ENCODE data around the gene CELSR2.

DNA sequence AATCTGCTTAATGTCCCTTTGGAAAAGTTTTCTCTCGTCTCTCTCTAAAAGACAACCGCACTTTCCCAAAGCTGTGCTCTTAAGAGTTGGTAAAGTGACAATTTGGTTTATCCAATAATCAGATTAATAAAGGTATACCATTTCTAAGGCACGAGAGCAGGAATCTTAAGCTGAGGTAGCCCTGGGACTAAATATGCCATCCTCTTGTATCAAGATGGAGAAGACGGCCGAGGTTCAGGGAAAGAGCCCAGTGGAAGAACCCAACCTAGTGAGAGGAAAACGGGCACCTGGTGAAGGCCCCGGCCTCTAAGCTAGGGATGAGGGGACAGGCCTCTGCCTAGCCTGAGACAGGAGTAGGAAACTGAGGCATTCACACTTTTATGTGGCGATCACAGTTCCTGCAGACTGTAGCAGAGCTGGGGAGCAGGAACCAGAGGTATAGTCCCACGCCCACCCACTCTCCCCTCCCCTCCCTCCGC is 36.0 kb upstream of the CELSR2 start:
- TF ChIP-seq, protein P1, sequence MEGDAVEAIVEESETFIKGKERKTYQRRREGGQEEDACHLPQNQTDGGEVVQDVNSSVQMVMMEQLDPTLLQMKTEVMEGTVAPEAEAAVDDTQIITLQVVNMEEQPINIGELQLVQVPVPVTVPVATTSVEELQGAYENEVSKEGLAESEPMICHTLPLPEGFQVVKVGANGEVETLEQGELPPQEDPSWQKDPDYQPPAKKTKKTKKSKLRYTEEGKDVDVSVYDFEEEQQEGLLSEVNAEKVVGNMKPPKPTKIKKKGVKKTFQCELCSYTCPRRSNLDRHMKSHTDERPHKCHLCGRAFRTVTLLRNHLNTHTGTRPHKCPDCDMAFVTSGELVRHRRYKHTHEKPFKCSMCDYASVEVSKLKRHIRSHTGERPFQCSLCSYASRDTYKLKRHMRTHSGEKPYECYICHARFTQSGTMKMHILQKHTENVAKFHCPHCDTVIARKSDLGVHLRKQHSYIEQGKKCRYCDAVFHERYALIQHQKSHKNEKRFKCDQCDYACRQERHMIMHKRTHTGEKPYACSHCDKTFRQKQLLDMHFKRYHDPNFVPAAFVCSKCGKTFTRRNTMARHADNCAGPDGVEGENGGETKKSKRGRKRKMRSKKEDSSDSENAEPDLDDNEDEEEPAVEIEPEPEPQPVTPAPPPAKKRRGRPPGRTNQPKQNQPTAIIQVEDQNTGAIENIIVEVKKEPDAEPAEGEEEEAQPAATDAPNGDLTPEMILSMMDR (IDR thresholded peaks at IDR 0.05), result no peak
- TF ChIP-seq POLR2A (IDR thresholded peaks at IDR 0.05; ENCODE audit: low read depth) (no peak), POLR2AphosphoS5 (IDR thresholded peaks at IDR 0.05) (no peak)

All from esophagus muscularis mucosa (tissue), 3 donors.